Esophagus squamous epithelium (tissue), 4 donors: ENCODE data around the gene ASCL5.

Source experiments
- POLR2A ChIP-seq, 4 donors: fragments of 450-650 bp; IDR thresholded peaks; one replicate each; pipeline ENCODE4 v1.6.1; 2017; ENCODE audit warnings: antibody characterized with exemption in 4 of 4, mild to moderate bottlenecking in 4 of 4, moderate library complexity in 3 of 4
- TF ChIP-seq, protein P1 (sequence below), 6 experiments: fragments of 450-650 bp in 4 of 6; fragments of 200-600 bp in 2 of 6; sonication (generic) in 2 of 6; IDR thresholded peaks; one replicate each; pipeline ENCODE4 v1.5.1; 2016 to 2019; ENCODE audit warnings: antibody characterized with exemption in 6 of 6, mild to moderate bottlenecking in 4 of 6, moderate library complexity in 4 of 6

DNA sequence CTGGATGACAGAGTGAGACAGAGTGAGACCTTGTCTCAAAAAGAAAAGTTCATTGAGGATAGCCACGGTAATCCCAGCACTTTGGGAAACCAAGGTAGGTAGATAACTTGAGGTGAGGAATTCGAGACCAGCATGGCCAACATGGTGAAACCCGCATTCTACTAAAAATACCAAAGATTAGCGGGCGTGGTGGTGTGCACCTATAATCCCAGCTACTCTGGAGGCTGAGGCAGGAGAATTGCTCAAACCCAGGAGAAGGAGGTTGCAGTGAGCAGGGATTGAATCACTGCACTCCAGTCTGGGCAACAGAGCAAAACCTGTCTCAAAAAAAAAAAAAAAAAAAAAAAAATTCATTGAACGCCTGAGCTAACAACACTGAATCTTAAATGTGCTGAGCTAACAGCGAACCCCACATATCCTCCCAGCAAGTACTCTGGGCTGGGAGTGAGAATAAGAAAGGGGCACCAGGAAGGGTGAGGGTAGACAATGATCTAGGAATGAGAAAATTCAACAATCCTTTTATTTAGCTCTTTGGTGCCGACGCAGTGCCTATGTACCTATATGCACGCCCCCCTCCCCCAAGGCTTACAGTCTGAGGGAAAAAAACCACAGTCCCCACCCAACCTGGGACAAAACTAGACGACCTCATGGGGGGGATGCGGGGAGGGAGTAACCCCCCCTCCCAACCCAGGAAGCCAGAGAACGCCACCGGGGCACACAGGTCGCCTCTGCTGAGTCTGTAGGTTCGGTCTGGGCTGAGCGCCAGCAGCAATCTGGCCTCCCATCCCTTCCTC lies 13.3 kb downstream of the ASCL5 start:
- TF ChIP-seq, protein P1, sequence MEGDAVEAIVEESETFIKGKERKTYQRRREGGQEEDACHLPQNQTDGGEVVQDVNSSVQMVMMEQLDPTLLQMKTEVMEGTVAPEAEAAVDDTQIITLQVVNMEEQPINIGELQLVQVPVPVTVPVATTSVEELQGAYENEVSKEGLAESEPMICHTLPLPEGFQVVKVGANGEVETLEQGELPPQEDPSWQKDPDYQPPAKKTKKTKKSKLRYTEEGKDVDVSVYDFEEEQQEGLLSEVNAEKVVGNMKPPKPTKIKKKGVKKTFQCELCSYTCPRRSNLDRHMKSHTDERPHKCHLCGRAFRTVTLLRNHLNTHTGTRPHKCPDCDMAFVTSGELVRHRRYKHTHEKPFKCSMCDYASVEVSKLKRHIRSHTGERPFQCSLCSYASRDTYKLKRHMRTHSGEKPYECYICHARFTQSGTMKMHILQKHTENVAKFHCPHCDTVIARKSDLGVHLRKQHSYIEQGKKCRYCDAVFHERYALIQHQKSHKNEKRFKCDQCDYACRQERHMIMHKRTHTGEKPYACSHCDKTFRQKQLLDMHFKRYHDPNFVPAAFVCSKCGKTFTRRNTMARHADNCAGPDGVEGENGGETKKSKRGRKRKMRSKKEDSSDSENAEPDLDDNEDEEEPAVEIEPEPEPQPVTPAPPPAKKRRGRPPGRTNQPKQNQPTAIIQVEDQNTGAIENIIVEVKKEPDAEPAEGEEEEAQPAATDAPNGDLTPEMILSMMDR (IDR thresholded peaks at IDR 0.05), result no peak
- TF ChIP-seq POLR2A (IDR thresholded peaks at IDR 0.05), result no peak
